Measurements from ENCODE around the gene PIK3R5. TPM values are rescaled to one million over a fixed set of nuclear protein-coding genes. Genes with fewer than 3 reads are reported as not detected.

PIK3R5 gene
- total RNA-seq, 1 donor: 184 TPM

- no peaks in the 10 kb centered on the region for H3K27me3 ChIP-seq (ENCODE audit: insufficient read depth, low read length)
- no peak overlapping the region for H3K4me3 ChIP-seq (ENCODE audit: low read length)
- H3K4me1 ChIP-seq (ENCODE audit: insufficient read depth, low read length): peaks cover 26% of the 10 kb centered on the region
- no peaks in the 10 kb centered on the region for H3K9me3 ChIP-seq (ENCODE audit: low read depth, low read length)
Measured at GRCh38 chr17:8910969-8911604, 54.4 kb downstream of the PIK3R5 start.

GRCh38 chr17:8909586-8910270 is 55.8 kb downstream of the PIK3R5 start:
- H3K4me1 ChIP-seq (ENCODE audit: insufficient read depth, low read length): peaks cover 13% of the 10 kb centered on the region
- H3K27me3 ChIP-seq (ENCODE audit: insufficient read depth, low read length): no peaks in the 10 kb centered on the region
- H3K4me3 ChIP-seq (ENCODE audit: low read length): no peak overlapping the region
- H3K9me3 ChIP-seq (ENCODE audit: low read depth, low read length): no peaks in the 10 kb centered on the region

GRCh38 chr17:8905331-8905730 is 60.2 kb downstream of the PIK3R5 start:
- H3K27me3 ChIP-seq (ENCODE audit: insufficient read depth, low read length): no peaks in the 10 kb centered on the region
- H3K4me3 ChIP-seq (ENCODE audit: low read length): no peak overlapping the region
- H3K9me3 ChIP-seq (ENCODE audit: low read depth, low read length): no peaks in the 10 kb centered on the region
- H3K4me1 ChIP-seq (ENCODE audit: insufficient read depth, low read length): peaks cover 15% of the 10 kb centered on the region

GRCh38 chr17:8904686-8905085 is 60.8 kb downstream of the PIK3R5 start:
- Histone ChIP-seq H3K4me1 (ENCODE audit: insufficient read depth, low read length) (peaks cover 22% of the 10 kb centered on the region), H3K9me3 (ENCODE audit: low read depth, low read length) (no peaks in the 10 kb centered on the region), H3K27me3 (ENCODE audit: insufficient read depth, low read length) (no peaks in the 10 kb centered on the region), H3K4me3 (ENCODE audit: low read length) (no peak overlapping the region)

GRCh38 chr17:8904201-8904600 is 61.3 kb downstream of the PIK3R5 start:
- Histone ChIP-seq H3K9me3 (ENCODE audit: low read depth, low read length) (no peaks in the 10 kb centered on the region), H3K27me3 (ENCODE audit: insufficient read depth, low read length) (no peaks in the 10 kb centered on the region), H3K4me1 (ENCODE audit: insufficient read depth, low read length) (peaks cover 26% of the 10 kb centered on the region), H3K4me3 (ENCODE audit: low read length) (no peak overlapping the region)

- H3K4me3 ChIP-seq (ENCODE audit: low read length): no peak overlapping the region
- no peaks in the 10 kb centered on the region for H3K27me3 ChIP-seq (ENCODE audit: insufficient read depth, low read length)
- no peaks in the 10 kb centered on the region for H3K9me3 ChIP-seq (ENCODE audit: low read depth, low read length)
- H3K4me1 ChIP-seq (ENCODE audit: insufficient read depth, low read length): peaks cover 59% of the 10 kb centered on the region
Measured at GRCh38 chr17:8900626-8901585, 64.6 kb downstream of the PIK3R5 start.

GRCh38 chr17:8900207-8900606 is 65.3 kb downstream of the PIK3R5 start:
- H3K4me3 ChIP-seq (ENCODE audit: low read length): no peak overlapping the region
- no peaks in the 10 kb centered on the region for H3K9me3 ChIP-seq (ENCODE audit: low read depth, low read length)
- no peaks in the 10 kb centered on the region for H3K27me3 ChIP-seq (ENCODE audit: insufficient read depth, low read length)
- H3K4me1 ChIP-seq (ENCODE audit: insufficient read depth, low read length): peaks cover 66% of the 10 kb centered on the region

- no peaks in the 10 kb centered on the region for H3K9me3 ChIP-seq (ENCODE audit: low read depth, low read length)
- H3K4me1 ChIP-seq (ENCODE audit: insufficient read depth, low read length): peaks cover 69% of the 10 kb centered on the region
- no peak overlapping the region for H3K4me3 ChIP-seq (ENCODE audit: low read length)
- no peaks in the 10 kb centered on the region for H3K27me3 ChIP-seq (ENCODE audit: insufficient read depth, low read length)
Measured at GRCh38 chr17:8898636-8899035, 66.9 kb downstream of the PIK3R5 start.

- Histone ChIP-seq H3K4me3 (ENCODE audit: low read length) (no peak overlapping the region), H3K9me3 (ENCODE audit: low read depth, low read length) (no peaks in the 10 kb centered on the region), H3K27me3 (ENCODE audit: insufficient read depth, low read length) (no peaks in the 10 kb centered on the region), H3K4me1 (ENCODE audit: insufficient read depth, low read length) (peaks cover 69% of the 10 kb centered on the region)
Measured at GRCh38 chr17:8898126-8898525, 67.4 kb downstream of the PIK3R5 start.

- no peaks in the 10 kb centered on the region for H3K9me3 ChIP-seq (ENCODE audit: low read depth, low read length)
- H3K27me3 ChIP-seq (ENCODE audit: insufficient read depth, low read length): no peaks in the 10 kb centered on the region
- H3K4me3 ChIP-seq (ENCODE audit: low read length): no peak overlapping the region
- H3K4me1 ChIP-seq (ENCODE audit: insufficient read depth, low read length): peaks cover 69% of the 10 kb centered on the region
Measured at GRCh38 chr17:8896641-8897635, 68.6 kb downstream of the PIK3R5 start.

- Histone ChIP-seq H3K4me1 (ENCODE audit: insufficient read depth, low read length) (peaks cover 61% of the 10 kb centered on the region), H3K4me3 (ENCODE audit: low read length) (no peak overlapping the region), H3K9me3 (ENCODE audit: low read depth, low read length) (no peaks in the 10 kb centered on the region)
Measured at GRCh38 chr17:8896087-8896486, 69.4 kb downstream of the PIK3R5 start.

GRCh38 chr17:8894673-8895578 is 70.6 kb downstream of the PIK3R5 start:
- no peaks in the 10 kb centered on the region for H3K9me3 ChIP-seq (ENCODE audit: low read depth, low read length)
- H3K4me3 ChIP-seq (ENCODE audit: low read length): no peak overlapping the region
- H3K27me3 ChIP-seq (ENCODE audit: insufficient read depth, low read length): no peaks in the 10 kb centered on the region
- peaks cover 50% of the 10 kb centered on the region for H3K4me1 ChIP-seq (ENCODE audit: insufficient read depth, low read length)

More at GRCh38 chr17:8896087-8896486, 69.4 kb downstream of the PIK3R5 start:
- no peaks in the 10 kb centered on the region for H3K27me3 ChIP-seq (ENCODE audit: insufficient read depth, low read length)

- Histone ChIP-seq H3K27me3 (ENCODE audit: insufficient read depth, low read length) (no peaks in the 10 kb centered on the region), H3K4me1 (ENCODE audit: insufficient read depth, low read length) (peaks cover 43% of the 10 kb centered on the region), H3K4me3 (ENCODE audit: low read length) (no peak overlapping the region), H3K9me3 (ENCODE audit: low read depth, low read length) (no peaks in the 10 kb centered on the region)
Measured at GRCh38 chr17:8894202-8894671, 71.3 kb downstream of the PIK3R5 start.

Measured in mononuclear cell (primary cell).